SK-N-SH treated with all-trans-retinoic acid at 6 μM for 48 hours (cell line): ENCODE data around the gene STK39.

Experiments
- ARNTL ChIP-seq: fragments of 450-650 bp; formaldehyde crosslinking; IDR thresholded peaks from 2 replicates; pipeline ENCODE4 v1.5.0; 2020; ENCODE audit warnings: low read depth, mild to moderate bottlenecking, moderate library complexity, borderline replicate concordance
- BACH2 ChIP-seq: fragments of 250-450 bp; sonication (Bioruptor Pico); IDR thresholded peaks from 2 replicates; pipeline ENCODE4 v1.9.0; 2021; ENCODE audit warnings: mild to moderate bottlenecking, borderline replicate concordance
- CREB5 ChIP-seq: fragments of 250-450 bp; sonication (Bioruptor Pico); IDR thresholded peaks from 2 replicates; pipeline ENCODE4 v1.5.1; 2020; ENCODE audit warnings: low read depth, mild to moderate bottlenecking, moderate library complexity
- GLIS3 ChIP-seq: fragments of 250-450 bp; sonication (Bioruptor Pico); IDR thresholded peaks from 2 replicates; pipeline ENCODE4 v1.5.0; 2020; ENCODE audit warnings: mild to moderate bottlenecking, moderate library complexity
- OSR1 ChIP-seq: fragments of 250-450 bp; sonication (Bioruptor Pico); IDR thresholded peaks from 2 replicates; pipeline ENCODE4 v1.8.0; 2022; ENCODE audit warnings: moderate library complexity, mild to moderate bottlenecking, inconsistent platforms
- PPARA ChIP-seq: fragments of 250-450 bp; sonication (Bioruptor Pico); IDR thresholded peaks from 2 replicates; pipeline ENCODE4 v1.5.0; 2020; ENCODE audit warnings: mild to moderate bottlenecking, borderline replicate concordance
- RARB ChIP-seq: fragments of 250-450 bp; sonication (Bioruptor Pico); IDR thresholded peaks from 2 replicates; pipeline ENCODE4 v1.8.0; 2021; ENCODE audit warnings: mild to moderate bottlenecking, moderate library complexity
- SNAI2 ChIP-seq: fragments of 250-450 bp; sonication (Bioruptor Pico); IDR thresholded peaks from 2 replicates; pipeline ENCODE4 v1.5.0; 2020; ENCODE audit warnings: mild to moderate bottlenecking, moderate library complexity
- TCF4 ChIP-seq: fragments of 250-450 bp; sonication (Bioruptor Pico); IDR thresholded peaks from 2 replicates; pipeline ENCODE4 v1.8.0; 2021; ENCODE audit warnings: mild to moderate bottlenecking, moderate library complexity, borderline replicate concordance
- ZFP30 ChIP-seq: fragments of 450-650 bp; formaldehyde crosslinking; IDR thresholded peaks from 2 replicates; pipeline ENCODE4 v1.5.0; 2022; ENCODE audit warnings: mild to moderate bottlenecking, moderate library complexity
- TF ChIP-seq, protein P1 (sequence below): fragments of 250-450 bp; sonication (Bioruptor Pico); IDR thresholded peaks from 2 replicates; pipeline ENCODE4 v1.8.0; 2020; ENCODE audit warnings: mild to moderate bottlenecking, moderate library complexity, borderline replicate concordance
- TF ChIP-seq, protein P2 (sequence below): fragments of 250-450 bp; sonication (Bioruptor Pico); IDR thresholded peaks from 2 replicates; pipeline ENCODE4 v1.8.0; 2021; ENCODE audit warnings: low read depth, mild to moderate bottlenecking, moderate library complexity, borderline replicate concordance

GRCh38 chr2:168075446-168075845, 171.9 kb downstream of the STK39 start:
- TF ChIP-seq ZFP30 (CRISPR knock-in tag) (no peak), ARNTL (no peak), SNAI2 (no peak), CREB5 (CRISPR knock-in tag) (no peak), BACH2 (CRISPR knock-in tag) (no peak), RARB (CRISPR knock-in tag) (no peak), TCF4 (CRISPR knock-in tag) (no peak), GLIS3 (CRISPR knock-in tag) (no peak), PPARA (CRISPR knock-in tag) (no peak), OSR1 (CRISPR knock-in tag) (no peak)
- TF ChIP-seq, protein P1, sequence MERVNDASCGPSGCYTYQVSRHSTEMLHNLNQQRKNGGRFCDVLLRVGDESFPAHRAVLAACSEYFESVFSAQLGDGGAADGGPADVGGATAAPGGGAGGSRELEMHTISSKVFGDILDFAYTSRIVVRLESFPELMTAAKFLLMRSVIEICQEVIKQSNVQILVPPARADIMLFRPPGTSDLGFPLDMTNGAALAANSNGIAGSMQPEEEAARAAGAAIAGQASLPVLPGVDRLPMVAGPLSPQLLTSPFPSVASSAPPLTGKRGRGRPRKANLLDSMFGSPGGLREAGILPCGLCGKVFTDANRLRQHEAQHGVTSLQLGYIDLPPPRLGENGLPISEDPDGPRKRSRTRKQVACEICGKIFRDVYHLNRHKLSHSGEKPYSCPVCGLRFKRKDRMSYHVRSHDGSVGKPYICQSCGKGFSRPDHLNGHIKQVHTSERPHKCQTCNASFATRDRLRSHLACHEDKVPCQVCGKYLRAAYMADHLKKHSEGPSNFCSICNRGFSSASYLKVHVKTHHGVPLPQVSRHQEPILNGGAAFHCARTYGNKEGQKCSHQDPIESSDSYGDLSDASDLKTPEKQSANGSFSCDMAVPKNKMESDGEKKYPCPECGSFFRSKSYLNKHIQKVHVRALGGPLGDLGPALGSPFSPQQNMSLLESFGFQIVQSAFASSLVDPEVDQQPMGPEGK (CRISPR knock-in tag), result no peak
- TF ChIP-seq, protein P2, sequence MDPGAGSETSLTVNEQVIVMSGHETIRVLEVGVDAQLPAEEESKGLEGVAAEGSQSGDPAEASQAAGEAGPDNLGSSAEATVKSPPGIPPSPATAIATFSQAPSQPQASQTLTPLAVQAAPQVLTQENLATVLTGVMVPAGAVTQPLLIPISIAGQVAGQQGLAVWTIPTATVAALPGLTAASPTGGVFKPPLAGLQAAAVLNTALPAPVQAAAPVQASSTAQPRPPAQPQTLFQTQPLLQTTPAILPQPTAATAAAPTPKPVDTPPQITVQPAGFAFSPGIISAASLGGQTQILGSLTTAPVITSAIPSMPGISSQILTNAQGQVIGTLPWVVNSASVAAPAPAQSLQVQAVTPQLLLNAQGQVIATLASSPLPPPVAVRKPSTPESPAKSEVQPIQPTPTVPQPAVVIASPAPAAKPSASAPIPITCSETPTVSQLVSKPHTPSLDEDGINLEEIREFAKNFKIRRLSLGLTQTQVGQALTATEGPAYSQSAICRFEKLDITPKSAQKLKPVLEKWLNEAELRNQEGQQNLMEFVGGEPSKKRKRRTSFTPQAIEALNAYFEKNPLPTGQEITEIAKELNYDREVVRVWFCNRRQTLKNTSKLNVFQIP (CRISPR knock-in tag), result no peak
